CD4-positive, alpha-beta T cell treated with Interleukin-12 subunit alpha and Interleukin-12 subunit beta, for 1 hour (primary cell): ENCODE data around the gene EPHB6.
A peak's percentile ranks its signal among the peaks of the same experiment; 100 is the strongest.

ENCODE experiments used
- DNase-seq: peaks from one replicate; pipeline ENCODE4 v3.0.0-alpha.2; 2020

The EPHB6 gene

GRCh38 chr7:142836426-142836825 lies 18.4 kb upstream of the EPHB6 start:
- DNase-seq, result no peak

GRCh38 chr7:142838461-142839213 lies 16.2 kb upstream of the EPHB6 start:
- no peak for DNase-seq

- no peak for DNase-seq
Observed at GRCh38 chr7:142842251-142842766, 12.6 kb upstream of the EPHB6 start.

- DNase-seq, result no peak
Observed at GRCh38 chr7:142847353-142847752, 7.5 kb upstream of the EPHB6 start.

- no peak for DNase-seq
Observed at GRCh38 chr7:142851269-142851668, 3.6 kb upstream of the EPHB6 start.

- DNase-seq, result no peak
Observed at GRCh38 chr7:142851919-142852318, 3.0 kb upstream of the EPHB6 start.

- peak; percentile 64 for DNase-seq
Observed at GRCh38 chr7:142853739-142854371, 1.0 kb upstream of the EPHB6 start.

GRCh38 chr7:142855114-142855743 lies 353 bp downstream of the EPHB6 start:
- no peak for DNase-seq

- DNase-seq, result no peak
Observed at GRCh38 chr7:142855756-142856564, 1.1 kb downstream of the EPHB6 start.

- no peak for DNase-seq
Observed at GRCh38 chr7:142856565-142857245, 1.8 kb downstream of the EPHB6 start.

GRCh38 chr7:142857625-142858024 lies 2.7 kb downstream of the EPHB6 start:
- no peak for DNase-seq

GRCh38 chr7:142859411-142859810 lies 4.5 kb downstream of the EPHB6 start:
- no peak for DNase-seq

- no peak for DNase-seq
Observed at GRCh38 chr7:142859829-142860228, 5.0 kb downstream of the EPHB6 start.

GRCh38 chr7:142860968-142861367 lies 6.1 kb downstream of the EPHB6 start:
- no peak for DNase-seq

- DNase-seq, result no peak
Observed at GRCh38 chr7:142862351-142862750, 7.5 kb downstream of the EPHB6 start.

GRCh38 chr7:142862786-142863400 lies 8.0 kb downstream of the EPHB6 start:
- DNase-seq, result no peak

GRCh38 chr7:142863891-142864685 lies 9.2 kb downstream of the EPHB6 start:
- no peak for DNase-seq

GRCh38 chr7:142864980-142865747 lies 10.3 kb downstream of the EPHB6 start:
- no peak for DNase-seq

GRCh38 chr7:142865766-142866165 lies 10.9 kb downstream of the EPHB6 start:
- no peak for DNase-seq

- peak; percentile 28 for DNase-seq
Observed at GRCh38 chr7:142866361-142867096, 11.7 kb downstream of the EPHB6 start.
